Endothelial cell of umbilical vein (primary cell): ENCODE measurements around the gene PIM1. TPM values are rescaled to one million over a fixed set of nuclear protein-coding genes. Genes with fewer than 3 reads are reported as not detected.

ENCODE experiments used
- BruUV-seq: library from RNA; stranded (reverse); fragments of 400-500 nt; replicated peaks from 2 replicates; lab custom pipeline; 2021; lab: Mats Ljungman, UMichigan
- CTCF ChIA-PET: fragments of 300-600, 350-600 bp; sonication (Branson Sonifier 250); formaldehyde crosslinking; loops from one replicate; lab custom pipeline; 2021; ENCODE audit warnings: antibody characterized with exemption, inconsistent platforms; lab: Charles Lee
- POLR2A ChIA-PET: fragments of 300-600, 350-600 bp; sonication (Branson Sonifier 250); formaldehyde crosslinking; loops from one replicate; lab custom pipeline; 2021; ENCODE audit warnings: antibody characterized with exemption, inconsistent platforms; lab: Charles Lee
- DNase-seq: peaks from one replicate; pipeline ENCODE4 v3.0.0-alpha.2; 2011; ENCODE audit warnings: low read depth, low spot score
- FAIRE-seq: peaks from 2 replicates; lab custom pipeline; 2011; peaks lifted over from hg19 to GRCh38; lab: Jason Lieb, UNC
- H2AFZ ChIP-seq: 2 replicates; pipeline ENCODE4 v1.6.0; 2012; ENCODE audit warnings: low read depth, low read length, control low read depth, inconsistent platforms
- H3K27ac ChIP-seq: 2 replicates; pipeline ENCODE4 v1.5.1; 2011; ENCODE audit warnings: low read depth, mild to moderate bottlenecking, control low read depth, low read length, moderate library complexity; ENCODE audit not compliant: insufficient read depth
- H3K27me3 ChIP-seq, 2 experiments: 2 replicates each; pipeline versions ENCODE4 v1.6.0 to v1.6.1; 2011; ENCODE audit warnings: low read length in 2 of 2, mixed read lengths in 1 of 2; ENCODE audit not compliant: control insufficient read depth in 2 of 2, insufficient read depth in 2 of 2
- H3K36me3 ChIP-seq, 2 experiments: 2 replicates in 1 of 2; 3 replicates in 1 of 2; pipeline ENCODE4 v1.5.1; 2011; ENCODE audit warnings: low read length in 2 of 2, mild to moderate bottlenecking in 1 of 2, moderate library complexity in 1 of 2; ENCODE audit not compliant: control insufficient read depth in 2 of 2, insufficient read depth in 2 of 2; ENCODE audit errors: extremely low read depth in 1 of 2
- H3K4me1 ChIP-seq: 3 replicates; pipeline ENCODE4 v1.5.1; 2011; ENCODE audit warnings: mild to moderate bottlenecking, low read length; ENCODE audit not compliant: control insufficient read depth, insufficient read depth; ENCODE audit errors: extremely low read depth
- H3K4me2 ChIP-seq: 2 replicates; pipeline ENCODE4 v1.6.1; 2011; ENCODE audit warnings: low read length, control low read depth, mixed read lengths; ENCODE audit not compliant: insufficient read depth
- H3K4me3 ChIP-seq, 3 experiments: fragments of 200-600 bp in 1 of 3; sonication (generic), shearing (Covaris generic) in 1 of 3; replicated peaks in 1 of 3; 2 replicates each; pipeline ENCODE4 v1.5.1; 2011 to 2016; ENCODE audit warnings: control low read depth in 3 of 3, low read length in 3 of 3, mild to moderate bottlenecking in 2 of 3, inconsistent platforms in 1 of 3, low read depth in 1 of 3, moderate library complexity in 1 of 3; ENCODE audit not compliant: insufficient read depth in 1 of 3
- H3K79me2 ChIP-seq: 2 replicates; pipeline ENCODE4 v1.6.0; 2012; ENCODE audit warnings: low read length, inconsistent platforms; ENCODE audit not compliant: control insufficient read depth, insufficient read depth
- H3K9ac ChIP-seq: replicated peaks from 2 replicates; pipeline ENCODE3; 2011; ENCODE audit warnings: low read length, control low read depth; ENCODE audit not compliant: insufficient read depth; ENCODE audit errors: extremely low read depth
- H3K9me1 ChIP-seq: replicated peaks from 3 replicates; pipeline ENCODE4 v1.6.0; 2011; ENCODE audit warnings: mild to moderate bottlenecking, low read length; ENCODE audit not compliant: control insufficient read depth, insufficient read depth; ENCODE audit errors: extremely low read depth
- H3K9me3 ChIP-seq: replicated peaks from 2 replicates; pipeline ENCODE4 v1.5.1; 2012; ENCODE audit warnings: low read length, inconsistent platforms; ENCODE audit not compliant: control insufficient read depth, insufficient read depth
- H4K20me1 ChIP-seq: replicated peaks from 2 replicates; pipeline ENCODE3; 2011; ENCODE audit warnings: mild to moderate bottlenecking, low read length; ENCODE audit not compliant: control insufficient read depth, insufficient read depth; ENCODE audit errors: extremely low read depth
- CTCF ChIP-seq, 2 donors: IDR thresholded peaks; 1 replicate in 1 of 2; 2 replicates in 1 of 2; pipeline ENCODE4 v1.5.1; 2011; ENCODE audit warnings: low read length in 2 of 2, mild to moderate bottlenecking in 2 of 2, moderate library complexity in 2 of 2, control low read depth in 1 of 2, inconsistent platforms in 1 of 2, low read depth in 1 of 2; ENCODE audit not compliant: insufficient read depth in 1 of 2; ENCODE audit errors: extremely low read depth in 1 of 2
- EZH2 ChIP-seq: IDR thresholded peaks from 2 replicates; pipeline ENCODE4 v1.6.1; 2012; ENCODE audit warnings: borderline replicate concordance, low read depth, mild to moderate bottlenecking, moderate library complexity, low read length, inconsistent platforms; ENCODE audit not compliant: severe bottlenecking
- FOS ChIP-seq: IDR thresholded peaks from 2 replicates; pipeline ENCODE4 v1.6.1; 2011; ENCODE audit warnings: mild to moderate bottlenecking, low read length, moderate library complexity, borderline replicate concordance; ENCODE audit not compliant: insufficient read depth
- GATA2 ChIP-seq: IDR thresholded peaks from 2 replicates; pipeline ENCODE4 v1.7.0; 2011; ENCODE audit warnings: low read depth, mild to moderate bottlenecking, moderate library complexity, mixed read lengths, low read length; ENCODE audit not compliant: insufficient read length, insufficient read depth
- JUN ChIP-seq: IDR thresholded peaks from 2 replicates; pipeline ENCODE4 v1.6.1; 2011; ENCODE audit warnings: borderline replicate concordance, low read depth; ENCODE audit not compliant: insufficient read length, insufficient read depth
- MAX ChIP-seq: IDR thresholded peaks from 2 replicates; pipeline ENCODE4 v1.6.1; 2011; ENCODE audit not compliant: insufficient read depth, insufficient read length
- MYC ChIP-seq: IDR thresholded peaks from one replicate; pipeline ENCODE4 v1.6.1; 2011; ENCODE audit warnings: mild to moderate bottlenecking, low read depth, low read length
- POLR2A ChIP-seq: IDR thresholded peaks from 2 replicates; pipeline ENCODE4 v1.6.1; 2012; ENCODE audit warnings: low read depth, mild to moderate bottlenecking, control low read depth, low read length
- POLR2AphosphoS5 ChIP-seq: IDR thresholded peaks from 2 replicates; pipeline ENCODE4 v1.6.1; 2012; ENCODE audit warnings: low read depth, mild to moderate bottlenecking, control low read depth, low read length, moderate library complexity; ENCODE audit not compliant: insufficient read depth
- dilution Hi-C: fragments of 300-500 bp; cut with MboI; formaldehyde crosslinking; loops from one replicate; pipeline ENCODE4 v1.15.0; 2019; ENCODE audit warnings: low sequenced_read_pairs; ENCODE audit not compliant: extremely low pct_ligation_motif_present
- intact Hi-C: fragments of 100-400 bp; cut with micrococcal nuclease; formaldehyde crosslinking; loops from one replicate; pipeline ENCODE4 v1.10.0; 2022
- polyA plus RNA-seq, 4 experiments: library from polyadenylated mRNA; depleted of rRNA in 3 of 4; stranded (reverse) in 3 of 4; unstranded in 1 of 4; fragments of >200 nt; gene quantifications; 2 replicates each; pipeline versions ENCODE4 v1.2.1 to v1.2.3, GENCODE V29; 2011 to 2012; ENCODE audit warnings: missing spikeins in 1 of 4
- total RNA-seq: library from RNA; stranded (reverse); gene quantifications from 2 replicates; pipeline ENCODE4 v1.2.3, GENCODE V29; 2021

The PIM1 gene
- total and polyA plus RNA-seq, 2 donors (not counting 3 experiments of a cell fraction or from before 2014, with no cell fraction given), result 9.2 to 11.3 TPM

- ChIA-PET CTCF (no interaction called here), POLR2A (no interaction called here)
- intact Hi-C loops, result no loop called here
- Histone ChIP-seq H3K27me3 (peaks cover 6 to 17% of the 10 kb centered on the region in 2 experiments), H3K27ac (no peak overlapping the region), H2AFZ (no peak overlapping the region), H3K9me3 (no peaks in the 10 kb centered on the region), H3K36me3 (no peaks in the 10 kb centered on the region), H3K9me1 (no peaks in the 10 kb centered on the region), H3K4me3 (no peak overlapping the region), H3K79me2 (no peaks in the 10 kb centered on the region), H3K9ac (no peak overlapping the region), H3K4me2 (no peak overlapping the region), H4K20me1 (no peaks in the 10 kb centered on the region), H3K4me1 (no peaks in the 10 kb centered on the region)
- no peak for DNase-seq
- FAIRE-seq, result no peak
- BruUV-seq, result no TSS peak
- dilution Hi-C loops, result no loop called here
- TF ChIP-seq MYC (no peak), EZH2 (no peak), POLR2AphosphoS5 (no peak), CTCF (IDR thresholded peaks at IDR 0.05; ENCODE audit: extremely low read depth in 1 of 2, insufficient read depth in 1 of 2, low read depth in 1 of 2, low read length in 2 of 2) (no peak), GATA2 (no peak), POLR2A (no peak), MAX (no peak), JUN (no peak), FOS (no peak)
These were observed 20.2 kb upstream of the PIM1 start for GRCh38 chr6:37149745-37150144.
